ENCODE results near the gene CPT1B.

GRCh38 chr22:50523458-50523805 lies 54.8 kb downstream of the CPT1B start:
- TF ChIP-seq CTCF (IDR thresholded peaks at IDR 0.05) (no peak), POLR2A (IDR thresholded peaks at IDR 0.05) (no peak)

All from lower leg skin (tissue), 3 donors.